ENCODE data around the gene TTC7B. TPM values are rescaled to one million over a fixed set of nuclear protein-coding genes. Genes with fewer than 3 reads are reported as not detected.

Gene TTC7B
- total and polyA plus RNA-seq, 2 of the 13 experiments (the other 11 are each of a cell fraction or from before 2014, with no cell fraction given): 1.3 to 3.2 TPM

DNA sequence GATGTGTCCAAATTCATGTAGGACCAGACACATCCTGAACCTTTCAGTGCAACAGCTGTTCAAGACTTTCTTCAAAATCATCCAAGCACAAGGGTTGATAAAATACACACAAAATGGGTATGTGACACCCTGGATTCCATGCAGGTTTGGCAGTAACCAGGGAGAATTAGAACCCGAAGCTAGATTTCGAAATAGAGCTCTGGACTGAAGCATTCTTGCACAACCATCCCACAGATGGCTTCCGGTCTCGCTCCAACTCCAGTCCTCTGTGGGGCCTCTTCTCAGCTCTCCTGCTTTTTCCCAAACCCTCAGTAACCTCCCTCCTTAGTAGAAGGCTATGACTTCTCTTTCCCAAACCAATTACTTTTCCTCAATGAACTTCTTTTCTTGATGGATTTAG, 171.3 kb downstream of the TTC7B start:
- no peak overlapping the region for H3K9ac ChIP-seq (ENCODE audit: insufficient read depth, low read depth, low read length)
- H3K27me3 ChIP-seq (ENCODE audit: control insufficient read depth in 1 of 2, insufficient read depth in 2 of 2, low read length in 2 of 2): no peaks in the 10 kb centered on the region
- H4K20me1 ChIP-seq (ENCODE audit: insufficient read depth, low read length): no peaks in the 10 kb centered on the region
- no peak overlapping the region for H3K27ac ChIP-seq (ENCODE audit: extremely low read length, insufficient read depth, low read length)
- no peak overlapping the region for H2AFZ ChIP-seq (ENCODE audit: low read length)
- intact Hi-C loops (cut with micrococcal nuclease; ENCODE audit: unreplicated experiment) (no loop called here), in situ Hi-C loops (cut with HindIII; ENCODE audit: extremely low pct_ligation_motif_present, low pct_unique_long_range_greater_than_20kb) (no loop called here)
- no TSS peak for BruUV-seq (replicated peaks)
- H3K79me2 ChIP-seq (ENCODE audit: insufficient read depth, low read length): no peaks in the 10 kb centered on the region
- peak; percentile 39 for DNase-seq (ENCODE audit: low spot score)
- peak; percentile 52 for FAIRE-seq
- peak; percentile 31; the same call in 1 of the 3 replicates for ATAC-seq
- ChIA-PET POLR2A (no interaction called here), CTCF (ENCODE audit: low intra/inter-chr PET ratio, low total read pairs) (no interaction called here)
- WGBS (ENCODE audit: low lambda C conversion rate): 5% methylated on average over 4 of the region's 4 CpGs
- no peak overlapping the region for H3K4me3 ChIP-seq (replicated peaks in 1 of 3; ENCODE audit: insufficient read depth in 1 of 3, low read depth in 2 of 3, low read length in 3 of 3)
- no peaks in the 10 kb centered on the region for H3K36me3 ChIP-seq (replicated peaks in 1 of 2; ENCODE audit: control insufficient read depth in 1 of 2, insufficient read depth in 2 of 2, low read length in 2 of 2)
- H3K4me2 ChIP-seq (ENCODE audit: low read depth, low read length): no peak overlapping the region
- H3K4me1 ChIP-seq (ENCODE audit: insufficient read depth, low read length): peaks cover 44% of the 10 kb centered on the region
- H3K9me3 ChIP-seq (ENCODE audit: low read length): no peaks in the 10 kb centered on the region
- TF ChIP-seq, protein P1, sequence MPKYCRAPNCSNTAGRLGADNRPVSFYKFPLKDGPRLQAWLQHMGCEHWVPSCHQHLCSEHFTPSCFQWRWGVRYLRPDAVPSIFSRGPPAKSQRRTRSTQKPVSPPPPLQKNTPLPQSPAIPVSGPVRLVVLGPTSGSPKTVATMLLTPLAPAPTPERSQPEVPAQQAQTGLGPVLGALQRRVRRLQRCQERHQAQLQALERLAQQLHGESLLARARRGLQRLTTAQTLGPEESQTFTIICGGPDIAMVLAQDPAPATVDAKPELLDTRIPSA (CRISPR knock-in tag; IDR thresholded peaks at IDR 0.05; ENCODE audit: borderline replicate concordance): no peak
- TF ChIP-seq, protein P2, sequence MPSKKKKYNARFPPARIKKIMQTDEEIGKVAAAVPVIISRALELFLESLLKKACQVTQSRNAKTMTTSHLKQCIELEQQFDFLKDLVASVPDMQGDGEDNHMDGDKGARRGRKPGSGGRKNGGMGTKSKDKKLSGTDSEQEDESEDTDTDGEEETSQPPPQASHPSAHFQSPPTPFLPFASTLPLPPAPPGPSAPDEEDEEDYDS (CRISPR knock-in tag; IDR thresholded peaks at IDR 0.05): no peak
- TF ChIP-seq ZNF564 (CRISPR knock-in tag; IDR thresholded peaks at IDR 0.05) (no peak), RELA (CRISPR knock-in tag; IDR thresholded peaks at IDR 0.05) (no peak), SRSF9 (IDR thresholded peaks at IDR 0.05; ENCODE audit: borderline replicate concordance, insufficient read depth, low read depth, low read length, poor library complexity, severe bottlenecking) (no peak), CEBPG (CRISPR knock-in tag; IDR thresholded peaks at IDR 0.05) (peak; percentile 81), ZNF468 (CRISPR knock-in tag; IDR thresholded peaks at IDR 0.05) (no peak), FLYWCH1 (CRISPR knock-in tag; IDR thresholded peaks at IDR 0.05) (no peak), ZNF644 (CRISPR knock-in tag; IDR thresholded peaks at IDR 0.05; ENCODE audit: low read depth) (no peak), STAT5B (CRISPR knock-in tag; IDR thresholded peaks at IDR 0.05) (no peak), ZNF616 (CRISPR knock-in tag; IDR thresholded peaks at IDR 0.05; ENCODE audit: low read depth) (no peak), ZNF317 (CRISPR knock-in tag; IDR thresholded peaks at IDR 0.05) (no peak), PRDM15 (CRISPR knock-in tag; IDR thresholded peaks at IDR 0.05) (0 out of 2 replicates have a peak, but pooled peaks have one; percentile 46), FOXK2 (IDR thresholded peaks at IDR 0.05) (no peak), SOX6 (IDR thresholded peaks at IDR 0.05) (no peak), SOX6 (CRISPR knock-in tag; IDR thresholded peaks at IDR 0.05) (0 out of 2 replicates have a peak, but pooled peaks have one; percentile 15)
- TF ChIP-seq, protein P3, sequence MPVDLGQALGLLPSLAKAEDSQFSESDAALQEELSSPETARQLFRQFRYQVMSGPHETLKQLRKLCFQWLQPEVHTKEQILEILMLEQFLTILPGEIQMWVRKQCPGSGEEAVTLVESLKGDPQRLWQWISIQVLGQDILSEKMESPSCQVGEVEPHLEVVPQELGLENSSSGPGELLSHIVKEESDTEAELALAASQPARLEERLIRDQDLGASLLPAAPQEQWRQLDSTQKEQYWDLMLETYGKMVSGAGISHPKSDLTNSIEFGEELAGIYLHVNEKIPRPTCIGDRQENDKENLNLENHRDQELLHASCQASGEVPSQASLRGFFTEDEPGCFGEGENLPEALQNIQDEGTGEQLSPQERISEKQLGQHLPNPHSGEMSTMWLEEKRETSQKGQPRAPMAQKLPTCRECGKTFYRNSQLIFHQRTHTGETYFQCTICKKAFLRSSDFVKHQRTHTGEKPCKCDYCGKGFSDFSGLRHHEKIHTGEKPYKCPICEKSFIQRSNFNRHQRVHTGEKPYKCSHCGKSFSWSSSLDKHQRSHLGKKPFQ (CRISPR knock-in tag; IDR thresholded peaks at IDR 0.05; ENCODE audit: insufficient replicate concordance): no peak
- TF ChIP-seq, protein P4, sequence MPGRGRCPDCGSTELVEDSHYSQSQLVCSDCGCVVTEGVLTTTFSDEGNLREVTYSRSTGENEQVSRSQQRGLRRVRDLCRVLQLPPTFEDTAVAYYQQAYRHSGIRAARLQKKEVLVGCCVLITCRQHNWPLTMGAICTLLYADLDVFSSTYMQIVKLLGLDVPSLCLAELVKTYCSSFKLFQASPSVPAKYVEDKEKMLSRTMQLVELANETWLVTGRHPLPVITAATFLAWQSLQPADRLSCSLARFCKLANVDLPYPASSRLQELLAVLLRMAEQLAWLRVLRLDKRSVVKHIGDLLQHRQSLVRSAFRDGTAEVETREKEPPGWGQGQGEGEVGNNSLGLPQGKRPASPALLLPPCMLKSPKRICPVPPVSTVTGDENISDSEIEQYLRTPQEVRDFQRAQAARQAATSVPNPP (CRISPR knock-in tag; IDR thresholded peaks at IDR 0.05): no peak
